Endothelial cell of umbilical vein (primary cell): Measurements from ENCODE around the gene UNC119B. TPM values are rescaled to one million over a fixed set of nuclear protein-coding genes. Genes with fewer than 3 reads are reported as not detected.

ENCODE experiments used
- BruUV-seq: library from RNA; stranded (reverse); fragments of 400-500 nt; replicated peaks from 2 replicates; lab custom pipeline; 2021; lab: Mats Ljungman, UMichigan
- CTCF ChIA-PET: fragments of 300-600, 350-600 bp; sonication (Branson Sonifier 250); formaldehyde crosslinking; loops from one replicate; lab custom pipeline; 2021; ENCODE audit warnings: antibody characterized with exemption, inconsistent platforms; lab: Charles Lee
- POLR2A ChIA-PET: fragments of 300-600, 350-600 bp; sonication (Branson Sonifier 250); formaldehyde crosslinking; loops from one replicate; lab custom pipeline; 2021; ENCODE audit warnings: antibody characterized with exemption, inconsistent platforms; lab: Charles Lee
- DNase-seq: peaks from one replicate; pipeline ENCODE4 v3.0.0-alpha.2; 2011; ENCODE audit warnings: low read depth, low spot score
- FAIRE-seq: peaks from 2 replicates; lab custom pipeline; 2011; peaks lifted over from hg19 to GRCh38; lab: Jason Lieb, UNC
- H2AFZ ChIP-seq: 2 replicates; pipeline ENCODE4 v1.6.0; 2012; ENCODE audit warnings: low read depth, low read length, control low read depth, inconsistent platforms
- H3K27ac ChIP-seq: 2 replicates; pipeline ENCODE4 v1.5.1; 2011; ENCODE audit warnings: low read depth, mild to moderate bottlenecking, control low read depth, low read length, moderate library complexity; ENCODE audit not compliant: insufficient read depth
- H3K27me3 ChIP-seq, 2 experiments: 2 replicates each; pipeline versions ENCODE4 v1.6.0 to v1.6.1; 2011; ENCODE audit warnings: low read length in 2 of 2, mixed read lengths in 1 of 2; ENCODE audit not compliant: control insufficient read depth in 2 of 2, insufficient read depth in 2 of 2
- H3K36me3 ChIP-seq, 2 experiments: 2 replicates in 1 of 2; 3 replicates in 1 of 2; pipeline ENCODE4 v1.5.1; 2011; ENCODE audit warnings: low read length in 2 of 2, mild to moderate bottlenecking in 1 of 2, moderate library complexity in 1 of 2; ENCODE audit not compliant: control insufficient read depth in 2 of 2, insufficient read depth in 2 of 2; ENCODE audit errors: extremely low read depth in 1 of 2
- H3K4me1 ChIP-seq: 3 replicates; pipeline ENCODE4 v1.5.1; 2011; ENCODE audit warnings: mild to moderate bottlenecking, low read length; ENCODE audit not compliant: control insufficient read depth, insufficient read depth; ENCODE audit errors: extremely low read depth
- H3K4me2 ChIP-seq: 2 replicates; pipeline ENCODE4 v1.6.1; 2011; ENCODE audit warnings: low read length, control low read depth, mixed read lengths; ENCODE audit not compliant: insufficient read depth
- H3K4me3 ChIP-seq, 3 experiments: fragments of 200-600 bp in 1 of 3; sonication (generic), shearing (Covaris generic) in 1 of 3; replicated peaks in 1 of 3; 2 replicates each; pipeline ENCODE4 v1.5.1; 2011 to 2016; ENCODE audit warnings: control low read depth in 3 of 3, low read length in 3 of 3, mild to moderate bottlenecking in 2 of 3, inconsistent platforms in 1 of 3, low read depth in 1 of 3, moderate library complexity in 1 of 3; ENCODE audit not compliant: insufficient read depth in 1 of 3
- H3K79me2 ChIP-seq: 2 replicates; pipeline ENCODE4 v1.6.0; 2012; ENCODE audit warnings: low read length, inconsistent platforms; ENCODE audit not compliant: control insufficient read depth, insufficient read depth
- H3K9ac ChIP-seq: replicated peaks from 2 replicates; pipeline ENCODE3; 2011; ENCODE audit warnings: low read length, control low read depth; ENCODE audit not compliant: insufficient read depth; ENCODE audit errors: extremely low read depth
- H3K9me1 ChIP-seq: replicated peaks from 3 replicates; pipeline ENCODE4 v1.6.0; 2011; ENCODE audit warnings: mild to moderate bottlenecking, low read length; ENCODE audit not compliant: control insufficient read depth, insufficient read depth; ENCODE audit errors: extremely low read depth
- H3K9me3 ChIP-seq: replicated peaks from 2 replicates; pipeline ENCODE4 v1.5.1; 2012; ENCODE audit warnings: low read length, inconsistent platforms; ENCODE audit not compliant: control insufficient read depth, insufficient read depth
- H4K20me1 ChIP-seq: replicated peaks from 2 replicates; pipeline ENCODE3; 2011; ENCODE audit warnings: mild to moderate bottlenecking, low read length; ENCODE audit not compliant: control insufficient read depth, insufficient read depth; ENCODE audit errors: extremely low read depth
- EZH2 ChIP-seq: IDR thresholded peaks from 2 replicates; pipeline ENCODE4 v1.6.1; 2012; ENCODE audit warnings: borderline replicate concordance, low read depth, mild to moderate bottlenecking, moderate library complexity, low read length, inconsistent platforms; ENCODE audit not compliant: severe bottlenecking
- FOS ChIP-seq: IDR thresholded peaks from 2 replicates; pipeline ENCODE4 v1.6.1; 2011; ENCODE audit warnings: mild to moderate bottlenecking, low read length, moderate library complexity, borderline replicate concordance; ENCODE audit not compliant: insufficient read depth
- GATA2 ChIP-seq: IDR thresholded peaks from 2 replicates; pipeline ENCODE4 v1.7.0; 2011; ENCODE audit warnings: low read depth, mild to moderate bottlenecking, moderate library complexity, mixed read lengths, low read length; ENCODE audit not compliant: insufficient read length, insufficient read depth
- JUN ChIP-seq: IDR thresholded peaks from 2 replicates; pipeline ENCODE4 v1.6.1; 2011; ENCODE audit warnings: borderline replicate concordance, low read depth; ENCODE audit not compliant: insufficient read length, insufficient read depth
- MYC ChIP-seq: IDR thresholded peaks from one replicate; pipeline ENCODE4 v1.6.1; 2011; ENCODE audit warnings: mild to moderate bottlenecking, low read depth, low read length
- POLR2A ChIP-seq: IDR thresholded peaks from 2 replicates; pipeline ENCODE4 v1.6.1; 2012; ENCODE audit warnings: low read depth, mild to moderate bottlenecking, control low read depth, low read length
- POLR2AphosphoS5 ChIP-seq: IDR thresholded peaks from 2 replicates; pipeline ENCODE4 v1.6.1; 2012; ENCODE audit warnings: low read depth, mild to moderate bottlenecking, control low read depth, low read length, moderate library complexity; ENCODE audit not compliant: insufficient read depth
- dilution Hi-C: fragments of 300-500 bp; cut with MboI; formaldehyde crosslinking; loops from one replicate; pipeline ENCODE4 v1.15.0; 2019; ENCODE audit warnings: low sequenced_read_pairs; ENCODE audit not compliant: extremely low pct_ligation_motif_present
- intact Hi-C: fragments of 100-400 bp; cut with micrococcal nuclease; formaldehyde crosslinking; loops from one replicate; pipeline ENCODE4 v1.10.0; 2022
- polyA plus RNA-seq, 4 experiments: library from polyadenylated mRNA; depleted of rRNA in 3 of 4; stranded (reverse) in 3 of 4; unstranded in 1 of 4; fragments of >200 nt; gene quantifications; 2 replicates each; pipeline versions ENCODE4 v1.2.1 to v1.2.3, GENCODE V29; 2011 to 2012; ENCODE audit warnings: missing spikeins in 1 of 4
- total RNA-seq: library from RNA; stranded (reverse); gene quantifications from 2 replicates; pipeline ENCODE4 v1.2.3, GENCODE V29; 2021
- TF ChIP-seq, protein P1 (sequence below), 2 donors: IDR thresholded peaks; 1 replicate in 1 of 2; 2 replicates in 1 of 2; pipeline ENCODE4 v1.5.1; 2011; ENCODE audit warnings: low read length in 2 of 2, mild to moderate bottlenecking in 2 of 2, moderate library complexity in 2 of 2, control low read depth in 1 of 2, inconsistent platforms in 1 of 2, low read depth in 1 of 2; ENCODE audit not compliant: insufficient read depth in 1 of 2; ENCODE audit errors: extremely low read depth in 1 of 2
- TF ChIP-seq, protein P2 (sequence below): IDR thresholded peaks from 2 replicates; pipeline ENCODE4 v1.6.1; 2011; ENCODE audit not compliant: insufficient read depth, insufficient read length

The UNC119B gene
- total and polyA plus RNA-seq, 2 donors (not counting 3 experiments of a cell fraction or from before 2014, with no cell fraction given) = 23.1 to 33.7 TPM

DNA sequence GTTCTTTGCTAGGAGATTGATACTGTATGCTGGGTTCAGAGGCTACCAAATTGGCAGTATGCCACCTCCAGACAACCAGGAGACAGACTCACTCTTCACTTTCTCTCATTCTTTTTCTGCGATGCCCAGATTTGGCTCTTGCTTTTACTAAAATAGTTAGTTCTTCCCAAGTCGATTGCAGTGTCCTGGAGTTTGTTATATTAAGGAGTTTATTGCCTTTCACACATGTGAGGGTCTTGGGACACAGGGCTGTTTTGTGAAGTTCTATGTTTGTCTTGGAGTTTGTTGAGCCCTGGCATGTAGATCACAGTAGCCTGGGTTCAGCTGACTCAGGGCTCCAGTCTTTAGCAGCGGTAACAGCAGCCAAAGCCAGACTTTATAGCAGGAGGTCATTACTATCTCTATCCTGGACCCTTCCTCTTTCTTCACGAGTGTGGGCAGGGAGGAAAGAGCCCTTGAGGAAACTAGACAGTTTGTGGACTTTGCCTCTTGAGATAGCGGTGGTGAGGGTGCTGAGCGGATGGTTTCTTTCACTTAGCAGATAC lies 21.7 kb upstream of the UNC119B start:
- ChIA-PET CTCF (interaction anchor here (1.4 to 4.1 kb wide), 6 partner anchors 10 to 42 kb away, joined by 4 to 24 read pairs (median 16); no protein-coding TSS in a partner anchor), POLR2A (no interaction called here)
- Histone ChIP-seq H3K27ac (no peak overlapping the region), H3K9me3 (no peaks in the 10 kb centered on the region), H3K36me3 (no peaks in the 10 kb centered on the region), H3K4me2 (peak overlapping the region; percentile 97), H2AFZ (no peak overlapping the region), H3K9ac (peak overlapping the region; percentile 91), H4K20me1 (no peaks in the 10 kb centered on the region), H3K79me2 (peaks cover 60% of the 10 kb centered on the region), H3K9me1 (no peaks in the 10 kb centered on the region), H3K4me1 (peaks cover 39% of the 10 kb centered on the region), H3K4me3 (peak overlapping the region; percentile 77 to 88 (median 80)), H3K27me3 (no peaks in the 10 kb centered on the region)
- DNase-seq (peak; percentile 72), FAIRE-seq (peak; percentile 78)
- dilution Hi-C loops (no loop called here), intact Hi-C loops (no loop called here)
- BruUV-seq = no TSS peak
- TF ChIP-seq POLR2A (no peak), POLR2AphosphoS5 (no peak), MYC (no peak), EZH2 (no peak), FOS (no peak), GATA2 (no peak), JUN (no peak)
- TF ChIP-seq, protein P1, sequence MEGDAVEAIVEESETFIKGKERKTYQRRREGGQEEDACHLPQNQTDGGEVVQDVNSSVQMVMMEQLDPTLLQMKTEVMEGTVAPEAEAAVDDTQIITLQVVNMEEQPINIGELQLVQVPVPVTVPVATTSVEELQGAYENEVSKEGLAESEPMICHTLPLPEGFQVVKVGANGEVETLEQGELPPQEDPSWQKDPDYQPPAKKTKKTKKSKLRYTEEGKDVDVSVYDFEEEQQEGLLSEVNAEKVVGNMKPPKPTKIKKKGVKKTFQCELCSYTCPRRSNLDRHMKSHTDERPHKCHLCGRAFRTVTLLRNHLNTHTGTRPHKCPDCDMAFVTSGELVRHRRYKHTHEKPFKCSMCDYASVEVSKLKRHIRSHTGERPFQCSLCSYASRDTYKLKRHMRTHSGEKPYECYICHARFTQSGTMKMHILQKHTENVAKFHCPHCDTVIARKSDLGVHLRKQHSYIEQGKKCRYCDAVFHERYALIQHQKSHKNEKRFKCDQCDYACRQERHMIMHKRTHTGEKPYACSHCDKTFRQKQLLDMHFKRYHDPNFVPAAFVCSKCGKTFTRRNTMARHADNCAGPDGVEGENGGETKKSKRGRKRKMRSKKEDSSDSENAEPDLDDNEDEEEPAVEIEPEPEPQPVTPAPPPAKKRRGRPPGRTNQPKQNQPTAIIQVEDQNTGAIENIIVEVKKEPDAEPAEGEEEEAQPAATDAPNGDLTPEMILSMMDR (IDR thresholded peaks at IDR 0.05; ENCODE audit: extremely low read depth in 1 of 2, insufficient read depth in 1 of 2, low read depth in 1 of 2, low read length in 2 of 2) = no peak
- TF ChIP-seq, protein P2, sequence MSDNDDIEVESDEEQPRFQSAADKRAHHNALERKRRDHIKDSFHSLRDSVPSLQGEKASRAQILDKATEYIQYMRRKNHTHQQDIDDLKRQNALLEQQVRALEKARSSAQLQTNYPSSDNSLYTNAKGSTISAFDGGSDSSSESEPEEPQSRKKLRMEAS = no peak
